Thymus (tissue), 11 donors: ENCODE measurements around the gene NAIP. TPM values are rescaled to one million over a fixed set of nuclear protein-coding genes. Genes with fewer than 3 reads are reported as not detected.
"Not testable (repeated sequence)": the region's sequence is repeated elsewhere in the genome, so short reads cannot be mapped to it uniquely, and the experiment has no call there.

Source experiments
- DNase-seq, 9 donors: peaks; one replicate each; pipeline ENCODE4 v3.0.0-alpha.2; 2013; ENCODE audit warnings: low spot score in 9 of 9, low read depth in 6 of 9, missing footprints in 1 of 9
- H3K27ac ChIP-seq, 2 donors: one replicate each; pipeline ENCODE4 v1.5.1; 2013; ENCODE audit warnings: control low read depth in 1 of 2, low read depth in 1 of 2, low read length in 1 of 2, mild to moderate bottlenecking in 1 of 2, moderate library complexity in 1 of 2
- H3K27me3 ChIP-seq, 2 donors: one replicate each; pipeline ENCODE4 v1.5.1; 2013; ENCODE audit warnings: low read length in 1 of 2; ENCODE audit not compliant: control insufficient read depth in 2 of 2, insufficient read depth in 1 of 2
- H3K36me3 ChIP-seq, 2 donors: one replicate each; pipeline ENCODE4 v1.5.1; 2013; ENCODE audit warnings: low read length in 1 of 2, mild to moderate bottlenecking in 1 of 2, moderate library complexity in 1 of 2; ENCODE audit not compliant: control insufficient read depth in 2 of 2, insufficient read depth in 2 of 2
- H3K4me1 ChIP-seq, 2 donors: one replicate each; pipeline ENCODE4 v1.5.1; 2013; ENCODE audit warnings: low read length in 2 of 2; ENCODE audit not compliant: control insufficient read depth in 2 of 2, insufficient read depth in 2 of 2
- H3K4me3 ChIP-seq, 2 donors: one replicate each; pipeline ENCODE4 v1.5.1; 2013; ENCODE audit warnings: low read length in 2 of 2, control low read depth in 1 of 2, mild to moderate bottlenecking in 1 of 2
- H3K9me3 ChIP-seq, 2 donors: one replicate each; pipeline ENCODE4 v1.5.1; 2013; ENCODE audit warnings: low read length in 1 of 2, mild to moderate bottlenecking in 1 of 2; ENCODE audit not compliant: control insufficient read depth in 2 of 2, insufficient read depth in 1 of 2
- WGBS: extraction: QIAGEN DNeasy Blood & Tissue Kit; methylation state at CpG from one replicate; pipeline ENCODE4 v1.1.7; 2013; 5-methylcytosine and 5-hydroxymethylcytosine counted together
- polyA plus RNA-seq: library from polyadenylated mRNA; stranded (reverse); fragments of 200-250 nt; gene quantifications from one replicate; pipeline ENCODE4 v1.2.3, GENCODE V29; 2013
- total RNA-seq: library from RNA; stranded (reverse); fragments of 120-200 nt; gene quantifications from one replicate; pipeline ENCODE4 v1.2.4, GENCODE V29; 2013
- donor health status: healthy.

NAIP gene
- total and polyA plus RNA-seq, 2 donors = 11.0 to 22.3 TPM

GRCh38 chr5:70932560-70932959 is 92.6 kb downstream of the NAIP start:
- not testable (repeated sequence) for H3K27ac ChIP-seq

GRCh38 chr5:70931709-70932368 is 93.3 kb downstream of the NAIP start:
- not testable (repeated sequence) for H3K36me3 ChIP-seq, H3K4me3 ChIP-seq, DNase-seq, H3K27ac ChIP-seq, H3K4me1 ChIP-seq, H3K9me3 ChIP-seq, H3K27me3 ChIP-seq
- no CpG with 5 or more reads among the region's 6 CpGs for WGBS

More at GRCh38 chr5:70932560-70932959, 92.6 kb downstream of the NAIP start:
- not testable (repeated sequence) for DNase-seq, H3K4me1 ChIP-seq, H3K9me3 ChIP-seq, H3K27me3 ChIP-seq, H3K36me3 ChIP-seq, H3K4me3 ChIP-seq
- WGBS = no CpG with 5 or more reads among the region's 1 CpG

- H3K27ac ChIP-seq, H3K4me3 ChIP-seq, H3K9me3 ChIP-seq, H3K36me3 ChIP-seq, H3K4me1 ChIP-seq, DNase-seq, H3K27me3 ChIP-seq: not testable (repeated sequence)
- WGBS = no CpG with 5 or more reads among the region's 16 CpGs
These were observed 100.0 kb downstream of the NAIP start for GRCh38 chr5:70925211-70925562.

Other genes with a start within 250 kb of the NAIP start
- 1.7 TPM for gene SERF1A, start 124.7 kb downstream of the NAIP start, total RNA-seq
- gene SERF1A, start 124.7 kb downstream of the NAIP start, polyA plus RNA-seq = 6.8 TPM
- 23.3 TPM for gene SMN1, start 100.3 kb downstream of the NAIP start, total RNA-seq
- gene SMN1, start 100.3 kb downstream of the NAIP start, polyA plus RNA-seq = 57.7 TPM
- gene GTF2H2, start 42.3 kb upstream of the NAIP start, total RNA-seq = 22.1 TPM
- gene GTF2H2, start 42.3 kb upstream of the NAIP start, polyA plus RNA-seq = 16.2 TPM